ENCODE data around the gene SMARCAD1. TPM values are rescaled to one million over a fixed set of nuclear protein-coding genes. Genes with fewer than 3 reads are reported as not detected.
A peak's percentile ranks its signal among the peaks of the same experiment; 100 is the strongest.

SMARCAD1 gene
- total and polyA plus RNA-seq, 9 of the 15 experiments (the other 6 are each of a cell fraction or from before 2014, with no cell fraction given): 11.2 to 52.2 (median 34.6) TPM

- no peak for TF ChIP-seq NKRF (IDR thresholded peaks at IDR 0.05; ENCODE audit: borderline replicate concordance)
- no peak for TF ChIP-seq ZNF79 (CRISPR knock-in tag; IDR thresholded peaks at IDR 0.05; ENCODE audit: low read depth)
- no peak for TF ChIP-seq ZNF134 (CRISPR knock-in tag; conservative IDR thresholded peaks at IDR 0.05)
- no peak for TF ChIP-seq ZFP91 (CRISPR knock-in tag; IDR thresholded peaks at IDR 0.05)
- TF ChIP-seq ZBTB49 (CRISPR knock-in tag; IDR thresholded peaks at IDR 0.05; ENCODE audit: borderline replicate concordance): no peak
- TF ChIP-seq ZNF133 (CRISPR knock-in tag; IDR thresholded peaks at IDR 0.05): no peak
- TF ChIP-seq NFATC3 (IDR thresholded peaks at IDR 0.05): no peak
- no peak for TF ChIP-seq RERE (CRISPR knock-in tag; IDR thresholded peaks at IDR 0.05; ENCODE audit: borderline replicate concordance)
- no peak for TF ChIP-seq ZBTB17 (CRISPR knock-in tag; IDR thresholded peaks at IDR 0.05)
- no peak for TF ChIP-seq FOSL1 (tag; conservative IDR thresholded peaks at IDR 0.05)
- TF ChIP-seq MAFF (IDR thresholded peaks at IDR 0.05; ENCODE audit: low read length): peak; percentile 19; the same call in 1 of the 2 replicates
- peak; percentile 64; the same call in 1 of the 2 replicates for TF ChIP-seq ZNF316 (IDR thresholded peaks at IDR 0.05)
- no peak for TF ChIP-seq LCOR (CRISPR knock-in tag; IDR thresholded peaks at IDR 0.05)
- no peak for TF ChIP-seq PHB2 (IDR thresholded peaks at IDR 0.05; ENCODE audit: low read depth)
- TF ChIP-seq NCOA1 (IDR thresholded peaks at IDR 0.05; ENCODE audit: low read depth): no peak
- TF ChIP-seq MLLT1 (IDR thresholded peaks at IDR 0.05): no peak
These were observed 131.2 kb downstream of the SMARCAD1 start (continued) for GRCh38 chr4:94338681-94339351.

Data from K562 (cell line).